ENCODE results near the gene ZSWIM8.

Gene ZSWIM8

GRCh38 chr10:73847031-73847430, 61.6 kb downstream of the ZSWIM8 start:
- Histone ChIP-seq H3K9me3 (ENCODE audit: control insufficient read depth, insufficient read depth, low read length) (no peaks in the 10 kb centered on the region), H3K27ac (ENCODE audit: low read depth, low read length) (no peak overlapping the region), H3K4me1 (ENCODE audit: control insufficient read depth, insufficient read depth, low read length) (peaks cover 4% of the 10 kb centered on the region; the same call in 1 of the 2 replicates), H3K27me3 (ENCODE audit: control insufficient read depth, insufficient read depth, low read length) (no peaks in the 10 kb centered on the region), H3K9ac (ENCODE audit: low read depth, low read length) (no peak overlapping the region), H3K36me3 (ENCODE audit: control insufficient read depth, insufficient read depth, low read length) (peaks cover 62% of the 10 kb centered on the region), H3K4me3 (ENCODE audit: low read depth, low read length) (no peak overlapping the region)

GRCh38 chr10:73848821-73849489, 63.5 kb downstream of the ZSWIM8 start:
- Histone ChIP-seq H3K4me3 (ENCODE audit: low read depth, low read length) (no peak overlapping the region), H3K27me3 (ENCODE audit: control insufficient read depth, insufficient read depth, low read length) (no peaks in the 10 kb centered on the region), H3K9ac (ENCODE audit: low read depth, low read length) (no peak overlapping the region), H3K27ac (ENCODE audit: low read depth, low read length) (no peak overlapping the region), H3K36me3 (ENCODE audit: control insufficient read depth, insufficient read depth, low read length) (peaks cover 70% of the 10 kb centered on the region), H3K9me3 (ENCODE audit: control insufficient read depth, insufficient read depth, low read length) (no peaks in the 10 kb centered on the region), H3K4me1 (ENCODE audit: control insufficient read depth, insufficient read depth, low read length) (peaks cover 4% of the 10 kb centered on the region; the same call in 1 of the 2 replicates)

- no peak overlapping the region for H3K9ac ChIP-seq (ENCODE audit: low read depth, low read length)
- no peaks in the 10 kb centered on the region for H3K9me3 ChIP-seq (ENCODE audit: control insufficient read depth, insufficient read depth, low read length)
- H3K27me3 ChIP-seq (ENCODE audit: control insufficient read depth, insufficient read depth, low read length): no peaks in the 10 kb centered on the region
- H3K27ac ChIP-seq (ENCODE audit: low read depth, low read length): no peak overlapping the region
- peaks cover 64% of the 10 kb centered on the region for H3K36me3 ChIP-seq (ENCODE audit: control insufficient read depth, insufficient read depth, low read length)
- H3K4me1 ChIP-seq (ENCODE audit: control insufficient read depth, insufficient read depth, low read length): peaks cover 4% of the 10 kb centered on the region; the same call in 1 of the 2 replicates
- H3K4me3 ChIP-seq (ENCODE audit: low read depth, low read length): no peak overlapping the region
Observed at GRCh38 chr10:73850211-73850610, 64.8 kb downstream of the ZSWIM8 start.

GRCh38 chr10:73850863-73851461, 65.6 kb downstream of the ZSWIM8 start:
- Histone ChIP-seq H3K4me3 (ENCODE audit: low read depth, low read length) (no peak overlapping the region), H3K36me3 (ENCODE audit: control insufficient read depth, insufficient read depth, low read length) (peaks cover 60% of the 10 kb centered on the region), H3K9me3 (ENCODE audit: control insufficient read depth, insufficient read depth, low read length) (no peaks in the 10 kb centered on the region), H3K27me3 (ENCODE audit: control insufficient read depth, insufficient read depth, low read length) (no peaks in the 10 kb centered on the region), H3K27ac (ENCODE audit: low read depth, low read length) (no peak overlapping the region), H3K9ac (ENCODE audit: low read depth, low read length) (no peak overlapping the region), H3K4me1 (ENCODE audit: control insufficient read depth, insufficient read depth, low read length) (peaks cover 4% of the 10 kb centered on the region; the same call in 1 of the 2 replicates)
